ENCODE data around the gene SEC14L5. TPM values are rescaled to one million over a fixed set of nuclear protein-coding genes. Genes with fewer than 3 reads are reported as not detected.
"Not testable (repeated sequence)": the region's sequence is repeated elsewhere in the genome, so short reads cannot be mapped to it uniquely, and the experiment has no call there.

Gene SEC14L5
- total RNA-seq, 1 donor, result under 0.01 TPM

DNA sequence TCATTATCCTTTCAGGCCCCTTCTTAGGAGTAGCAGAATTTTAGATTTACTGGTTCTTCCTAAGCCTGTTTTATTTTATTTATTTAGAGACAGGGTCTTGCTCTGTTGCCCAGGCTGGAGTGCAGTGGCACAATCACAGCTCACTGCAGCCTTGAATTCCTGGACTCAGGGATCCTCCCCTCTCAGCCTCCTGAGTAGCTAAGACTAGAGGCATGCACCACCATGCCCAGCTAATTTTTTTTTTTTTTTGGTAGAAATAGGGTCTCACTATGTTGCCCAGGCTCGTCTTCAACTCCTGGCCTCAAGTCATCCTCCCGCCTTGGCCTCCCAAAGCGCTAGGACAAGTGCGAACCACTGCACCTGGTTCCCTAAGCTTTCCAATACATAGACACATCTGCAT lies 28.5 kb upstream of the SEC14L5 start:
- DNase-seq (ENCODE audit: low read depth in 2 of 3, low spot score in 2 of 3), result not testable (repeated sequence)

GRCh38 chr16:4931381-4931780 lies 26.7 kb upstream of the SEC14L5 start:
- DNase-seq (ENCODE audit: low read depth in 2 of 3, low spot score in 2 of 3), result no peak

DNA sequence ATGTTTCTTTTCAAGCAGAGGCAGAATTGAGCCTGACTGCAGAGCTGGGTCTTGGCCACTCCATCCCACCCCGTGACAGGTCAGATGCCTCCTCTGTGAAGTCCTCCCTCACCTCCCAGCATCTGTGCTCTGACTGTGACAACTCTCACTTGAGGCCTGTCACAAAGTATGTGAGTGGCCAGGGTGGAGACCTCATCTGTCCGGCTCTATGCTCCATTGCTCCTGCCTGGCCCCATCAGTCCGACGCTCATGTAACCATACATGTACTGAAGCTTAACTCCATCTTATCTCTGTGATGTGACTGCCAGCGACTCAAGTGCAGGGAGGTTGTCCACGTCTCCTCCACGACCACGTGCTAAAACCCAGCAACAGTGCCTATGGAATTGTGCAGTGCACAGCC lies 24.7 kb upstream of the SEC14L5 start:
- no peak for DNase-seq (ENCODE audit: low read depth in 2 of 3, low spot score in 2 of 3)

DNA sequence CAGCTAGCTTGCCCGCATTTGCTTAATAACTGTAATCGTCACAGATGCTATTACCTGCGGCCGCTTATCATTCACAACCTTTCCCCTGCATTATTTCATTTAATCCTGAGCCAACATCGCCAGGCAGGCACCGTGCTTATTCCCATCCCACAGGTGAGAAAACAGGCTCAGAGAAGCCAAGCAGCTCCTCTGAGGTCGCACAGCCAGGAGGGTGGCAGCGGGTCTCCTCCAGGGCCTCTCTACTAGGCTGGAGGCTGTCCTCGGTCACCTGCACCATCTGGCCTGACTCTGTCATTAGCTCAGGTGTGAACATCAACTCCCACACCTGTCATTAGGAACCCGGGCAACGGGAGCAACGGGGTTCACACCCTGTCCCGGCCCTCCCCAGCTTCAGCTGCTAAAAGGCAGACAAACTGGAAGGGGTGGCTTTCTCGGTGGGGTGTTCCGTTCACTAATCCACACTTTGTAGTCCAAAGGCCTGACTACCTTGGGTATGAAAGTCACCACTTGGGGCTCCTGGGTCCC lies 24.2 kb upstream of the SEC14L5 start:
- no peak for DNase-seq (ENCODE audit: low read depth in 2 of 3, low spot score in 2 of 3)

- DNase-seq (ENCODE audit: low read depth in 2 of 3, low spot score in 2 of 3), result no peak
These were observed 23.5 kb upstream of the SEC14L5 start for GRCh38 chr16:4934591-4934990.

DNA sequence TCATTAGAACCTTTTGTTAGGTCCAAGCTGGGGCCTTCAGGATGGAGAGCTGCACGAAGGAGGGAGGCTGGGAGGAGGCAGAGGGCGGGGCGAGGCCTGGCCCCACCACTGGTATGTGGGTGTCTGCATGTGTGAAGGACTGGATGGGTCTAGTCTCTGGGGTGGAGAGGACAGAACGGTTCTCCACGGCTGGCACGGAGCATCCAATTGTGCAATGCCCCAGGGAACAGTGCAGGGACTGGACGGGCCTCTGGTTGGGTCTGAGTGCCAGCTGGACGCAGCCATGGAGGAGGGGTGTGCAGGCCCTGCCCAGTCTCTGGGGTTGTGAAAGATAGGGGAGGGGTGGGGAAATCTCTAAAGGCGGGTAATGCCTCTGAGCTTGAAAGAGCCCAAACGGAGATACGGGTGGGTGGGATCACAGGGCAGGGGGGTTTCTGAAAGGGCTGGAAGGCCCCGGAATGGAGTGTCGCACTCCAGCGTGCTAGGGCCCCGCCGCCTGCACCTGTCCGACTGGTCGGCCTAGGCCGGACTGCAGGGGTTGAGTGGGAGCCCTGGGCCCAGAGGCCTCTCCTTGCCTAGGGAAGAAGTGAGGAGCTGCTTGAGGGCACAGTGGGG lies 22.8 kb upstream of the SEC14L5 start:
- no peak for DNase-seq (ENCODE audit: low read depth in 2 of 3, low spot score in 2 of 3)

DNA sequence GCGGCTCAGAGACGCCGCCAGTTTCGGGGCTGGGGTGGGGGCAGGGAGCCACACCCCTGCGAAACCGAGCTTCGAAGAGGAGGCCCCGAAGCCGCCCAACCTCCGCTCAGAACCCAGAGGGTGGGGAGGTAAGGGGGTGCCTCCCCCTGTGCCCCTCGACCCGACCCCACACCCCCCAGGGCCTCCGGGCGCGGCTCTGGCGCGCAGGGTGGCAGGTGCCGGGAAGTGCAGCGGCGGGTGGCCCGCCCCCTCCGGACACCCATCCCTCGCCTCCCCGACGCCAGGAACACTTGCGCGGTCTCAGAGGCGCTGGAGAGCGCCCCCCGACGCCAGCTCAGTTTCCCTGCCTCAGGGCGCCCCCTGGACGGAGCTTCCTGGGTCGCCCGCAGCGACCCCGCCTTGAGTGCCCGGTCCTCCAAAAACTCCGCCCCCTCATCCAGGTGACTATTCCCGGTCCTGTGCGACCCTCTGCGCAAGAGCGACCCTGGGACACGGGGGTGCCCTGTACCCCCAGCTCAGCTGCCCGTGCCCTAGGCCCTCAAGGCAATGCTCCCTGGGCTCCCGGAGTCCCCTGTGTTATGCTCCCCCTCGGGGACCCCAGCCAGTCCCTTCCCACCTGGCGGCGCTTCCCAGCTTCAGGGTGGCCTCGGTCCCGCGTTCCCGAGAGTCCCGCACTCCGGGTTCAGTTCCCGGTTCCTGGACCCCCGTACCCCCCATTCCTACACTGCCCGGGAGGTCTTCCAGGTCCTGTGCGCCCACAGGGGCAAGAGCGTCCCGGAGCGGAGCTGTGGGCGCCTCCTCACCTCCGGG lies 21.7 kb upstream of the SEC14L5 start:
- DNase-seq (ENCODE audit: low read depth in 2 of 3, low spot score in 2 of 3), result peak in 2 of 3 donors; percentile 19 to 32

DNA sequence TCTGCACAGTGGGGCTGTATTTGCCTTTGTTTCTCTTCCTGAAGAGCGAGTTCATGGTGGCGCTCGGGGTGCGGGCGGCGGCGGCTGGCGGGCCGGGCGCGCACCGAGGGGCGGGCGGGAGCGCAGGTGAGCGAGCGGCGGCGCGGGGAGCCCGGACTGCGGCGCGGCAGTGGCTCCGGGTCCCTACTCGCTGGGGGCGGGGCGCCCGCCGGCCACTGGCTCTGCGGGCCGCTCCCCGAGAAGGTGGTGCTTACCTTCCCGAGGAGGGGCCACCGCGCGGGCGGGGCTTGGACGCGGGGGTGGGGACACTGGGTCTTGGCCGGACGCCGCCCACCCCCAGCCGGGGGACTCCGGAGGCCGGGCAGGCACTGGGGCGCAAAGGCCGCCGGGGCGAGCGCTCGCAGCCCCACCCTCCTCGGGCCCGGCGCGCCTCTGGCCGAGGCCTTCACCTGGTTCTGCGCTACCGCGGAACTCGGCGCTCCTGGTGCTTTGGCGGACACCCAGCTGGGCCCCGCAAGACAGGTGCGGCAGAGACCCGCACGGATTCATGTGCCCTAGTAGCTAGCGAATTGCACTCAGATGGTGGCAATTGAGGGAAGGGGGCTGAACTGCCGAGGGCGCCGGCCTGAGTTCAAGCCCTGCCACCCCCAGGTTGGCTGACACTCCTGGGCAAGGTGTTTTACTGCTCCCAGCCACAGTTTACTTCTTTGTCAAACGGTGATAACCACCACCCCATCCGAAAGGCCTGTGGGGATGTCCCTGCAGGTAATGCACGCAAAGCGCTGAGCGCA lies 20.9 kb upstream of the SEC14L5 start, which contains the start of gene PPL:
Gene PPL, minus strand, starts transcription at position 158 of the 791 bp plus-strand sequence. Its CDS starts 103 bp downstream, at position 55.
- DNase-seq (ENCODE audit: low read depth in 2 of 3, low spot score in 2 of 3), result peak in 1 of 3 donors; percentile 17

DNA sequence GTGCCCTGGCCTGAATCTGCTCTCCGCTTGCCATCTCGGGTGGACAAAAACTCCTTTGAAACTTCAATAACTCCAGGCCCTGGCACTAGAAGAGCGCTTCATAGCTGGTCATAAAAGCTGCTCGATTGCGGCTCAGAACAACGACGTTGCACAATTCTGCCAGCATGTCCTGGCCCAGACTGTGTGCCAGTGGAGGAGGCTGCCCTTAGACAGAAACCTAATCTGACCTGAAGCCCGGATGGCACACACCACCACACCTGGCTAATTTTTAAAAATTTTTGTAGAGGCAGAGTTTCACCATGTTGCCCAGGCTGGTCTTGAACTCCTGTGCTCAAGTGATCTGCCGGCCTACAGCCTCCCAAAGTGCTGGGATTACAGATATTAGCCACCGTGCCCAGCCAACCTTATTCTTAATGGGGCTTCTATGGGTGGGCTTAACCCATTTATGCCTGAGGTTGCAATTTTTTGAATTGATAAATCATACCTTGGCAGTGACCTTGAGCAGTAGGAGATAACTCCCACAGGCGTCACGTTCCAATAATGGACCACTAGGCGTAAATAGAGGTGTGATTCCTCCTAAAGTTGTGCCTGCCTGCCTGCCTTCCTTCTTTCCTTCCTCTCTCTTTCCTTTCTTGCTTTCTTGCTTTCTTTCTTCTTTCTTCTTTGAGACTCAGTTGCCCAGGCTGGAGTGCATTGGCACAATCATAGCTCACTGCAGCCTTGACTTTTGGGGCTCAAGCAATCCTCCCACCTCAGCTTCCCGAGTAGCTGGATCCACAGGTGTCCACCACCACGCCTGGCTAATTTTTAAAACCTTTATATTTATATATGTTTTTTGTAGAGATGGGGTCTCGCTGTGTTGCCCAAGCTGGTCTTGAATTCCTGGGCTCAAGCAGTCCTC lies 20.1 kb upstream of the SEC14L5 start:
- no peak for DNase-seq (ENCODE audit: low read depth in 2 of 3, low spot score in 2 of 3)

DNA sequence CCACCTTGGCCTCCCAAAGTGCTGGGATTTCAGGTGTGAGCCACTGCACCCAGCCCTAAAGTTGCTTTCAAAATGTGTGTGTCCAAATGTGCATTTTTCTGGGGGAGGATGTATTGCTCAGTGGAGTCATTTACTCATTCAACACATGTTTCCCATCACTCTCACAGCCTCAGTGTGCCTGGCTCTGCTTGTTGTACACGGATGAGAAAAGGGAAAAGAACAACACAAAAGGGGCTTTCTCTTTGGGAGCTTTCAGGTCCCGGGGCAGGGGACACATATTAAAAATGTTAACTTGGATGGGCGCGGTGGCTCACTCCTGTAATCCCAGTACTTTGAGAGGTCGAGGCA lies 19.5 kb upstream of the SEC14L5 start:
- DNase-seq (ENCODE audit: low read depth in 2 of 3, low spot score in 2 of 3), result no peak

- DNase-seq (ENCODE audit: low read depth in 2 of 3, low spot score in 2 of 3), result no peak
These were observed 17.4 kb upstream of the SEC14L5 start for GRCh38 chr16:4940719-4941118.

DNA sequence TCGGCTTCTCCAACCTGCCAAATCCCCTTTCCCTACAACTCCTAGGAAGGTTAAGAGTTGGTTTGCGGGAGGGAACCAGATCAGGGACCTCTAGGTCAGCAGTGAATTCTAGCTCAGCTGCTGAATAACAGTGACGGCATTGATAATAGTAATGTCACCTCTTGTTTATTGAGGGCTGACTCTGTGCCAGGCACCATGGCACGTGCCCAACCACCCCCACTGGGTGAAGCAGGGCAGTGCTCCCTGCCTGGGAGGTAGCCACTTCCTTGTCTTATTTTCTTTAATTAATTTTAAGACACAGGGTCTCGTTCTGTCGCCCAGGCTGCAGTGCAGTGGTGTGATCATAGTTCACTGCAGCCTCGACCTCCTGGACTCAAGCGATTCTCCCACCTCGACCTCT lies 15.6 kb upstream of the SEC14L5 start:
- DNase-seq (ENCODE audit: low read depth in 2 of 3, low spot score in 2 of 3), result no peak

DNA sequence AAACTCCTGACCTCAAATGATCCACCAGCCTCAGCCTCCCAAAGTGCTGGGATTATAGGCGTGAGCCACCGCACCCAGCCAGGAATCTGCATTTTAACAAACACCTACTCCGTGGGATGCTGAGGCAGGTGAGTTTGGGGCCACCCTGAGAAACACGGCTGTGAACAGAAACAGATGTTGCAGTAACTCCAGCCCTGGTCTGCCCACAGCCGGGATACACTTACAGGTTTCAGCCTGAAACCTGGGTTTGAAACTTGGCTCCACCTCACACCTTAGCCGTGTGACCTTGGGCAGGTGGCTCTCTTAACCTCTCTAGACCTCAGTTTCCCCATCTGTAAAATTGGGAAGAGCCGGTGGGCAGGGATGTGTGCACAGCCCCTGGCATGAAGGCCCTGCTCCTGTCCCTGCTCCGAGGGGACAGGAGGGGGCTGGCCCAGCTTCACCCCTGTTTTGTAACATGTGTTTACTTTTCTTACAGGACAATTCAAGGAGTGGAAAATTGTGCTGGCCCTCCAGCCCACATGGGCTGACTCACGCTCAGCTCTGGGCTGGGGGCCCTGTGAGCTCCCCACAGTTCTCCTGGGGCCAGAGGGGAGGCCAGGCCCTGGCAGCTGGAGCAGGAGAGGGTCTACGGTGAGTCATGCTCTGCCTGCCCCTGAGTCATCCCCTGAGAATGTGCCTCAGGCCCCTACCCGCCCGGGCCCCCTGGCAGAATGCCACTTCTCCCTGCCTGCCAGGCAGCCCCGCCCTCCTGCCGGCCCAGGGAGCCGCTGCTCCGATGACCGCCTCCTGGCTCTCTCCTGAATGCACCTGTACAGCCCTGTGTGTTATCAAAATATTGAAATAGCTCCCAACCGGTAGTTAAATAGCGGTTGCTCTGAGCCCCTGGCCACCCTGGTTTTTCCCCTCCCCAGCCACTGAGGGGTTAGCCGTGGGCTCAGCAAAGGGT lies 13.5 kb upstream of the SEC14L5 start:
- peak in 2 of 3 donors; percentile 90 for DNase-seq (ENCODE audit: low read depth in 2 of 3, low spot score in 2 of 3)

DNA sequence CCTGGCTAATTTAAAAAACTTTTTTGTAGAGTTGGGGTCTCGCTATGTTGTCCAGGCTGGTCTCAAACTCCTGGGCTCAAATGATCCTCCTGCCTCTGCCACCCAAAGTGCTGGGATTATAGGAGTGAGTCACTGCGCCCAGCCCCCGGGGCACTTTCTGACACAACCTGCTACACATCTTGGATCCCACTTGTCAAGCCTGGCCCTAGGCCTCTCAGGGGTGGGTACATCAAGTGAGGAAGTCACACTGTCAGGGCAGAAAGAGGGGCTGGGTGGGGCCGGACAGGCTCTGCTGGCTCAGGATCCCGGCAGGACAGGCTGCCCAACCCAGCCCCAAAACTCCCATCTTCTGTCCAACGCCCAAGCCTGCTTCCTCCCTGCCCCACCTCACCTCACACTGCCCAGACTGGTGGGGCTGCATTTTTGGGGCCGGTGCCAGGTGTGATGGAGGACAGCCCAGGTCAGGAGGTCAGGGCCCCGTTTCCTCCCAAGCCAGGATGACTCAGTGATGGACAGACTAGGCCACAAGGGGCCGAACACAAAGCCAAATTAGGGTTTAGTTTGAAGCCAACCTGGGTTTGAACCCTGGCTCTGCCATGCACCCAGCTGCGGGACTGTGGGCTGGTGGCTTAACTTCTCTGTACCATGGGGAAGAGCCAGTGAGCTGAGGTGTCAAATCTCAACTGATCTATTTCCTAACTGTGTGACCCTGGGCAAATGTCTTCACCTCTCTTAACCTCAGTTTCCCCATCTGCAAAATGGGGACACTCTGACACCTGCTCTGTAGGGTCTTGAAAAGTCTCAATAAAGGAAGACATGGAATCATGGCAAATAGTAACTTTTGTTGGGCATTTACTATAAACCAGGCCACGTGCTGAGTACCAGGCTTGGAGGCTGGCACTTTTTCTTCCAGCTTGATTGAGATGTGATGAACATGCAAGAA lies 12.3 kb upstream of the SEC14L5 start:
- DNase-seq (ENCODE audit: low read depth in 2 of 3, low spot score in 2 of 3), result no peak

- DNase-seq (ENCODE audit: low read depth in 2 of 3, low spot score in 2 of 3), result no peak
These were observed 11.2 kb upstream of the SEC14L5 start for GRCh38 chr16:4946917-4947316.

DNA sequence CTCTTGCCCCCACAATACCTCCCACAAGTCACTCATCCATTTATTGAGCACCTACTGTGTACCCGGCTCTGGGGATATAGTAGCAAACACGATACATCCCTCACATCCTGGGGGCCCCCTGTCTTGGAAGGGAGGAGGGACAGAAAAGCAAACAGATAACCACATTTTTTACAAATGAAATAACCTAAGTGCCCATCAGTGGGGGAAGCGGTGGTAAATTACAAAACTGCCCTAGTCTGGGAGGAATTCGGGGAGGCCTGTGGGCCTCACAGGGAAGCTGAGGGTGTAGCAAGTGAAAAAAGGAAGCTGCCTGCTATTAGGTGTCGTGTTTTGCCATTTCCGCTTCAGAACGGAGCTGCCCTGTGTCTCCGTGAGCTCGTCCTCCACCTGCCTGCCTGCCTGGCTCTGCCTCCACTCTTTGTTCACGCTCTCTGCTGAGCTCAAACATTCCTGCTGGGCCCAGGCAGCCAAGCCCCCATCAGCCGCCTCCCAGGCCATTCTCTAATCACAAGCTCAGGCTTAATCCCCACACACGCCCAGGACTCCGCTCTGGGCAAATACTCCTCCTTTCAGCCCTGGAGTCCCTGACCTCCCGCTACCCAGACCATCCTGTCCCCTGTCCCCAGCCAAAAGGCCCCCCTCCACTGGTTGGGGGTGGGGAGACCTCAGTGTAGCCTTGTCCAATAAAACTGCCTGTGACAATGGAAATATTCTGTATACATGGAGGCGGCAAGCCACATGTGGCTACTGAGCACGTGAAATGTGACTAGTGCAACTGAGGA lies 10.2 kb upstream of the SEC14L5 start:
- DNase-seq (ENCODE audit: low read depth in 2 of 3, low spot score in 2 of 3), result no peak

All from hematopoietic multipotent progenitor cell (in vitro differentiated cells).